Endodermal cell (in vitro differentiated cells): ENCODE data around the gene AGTRAP. TPM values are rescaled to one million over a fixed set of nuclear protein-coding genes. Genes with fewer than 3 reads are reported as not detected.
A peak's percentile ranks its signal among the peaks of the same experiment; 100 is the strongest.

Experiments used
- DNase-seq: peaks from one replicate; pipeline ENCODE4 v3.0.0-alpha.2; 2017
- H3K27ac ChIP-seq: 2 replicates; pipeline ENCODE4 v1.5.1; 2013; ENCODE audit warnings: mild to moderate bottlenecking, low read depth, low read length, moderate library complexity
- H3K27me3 ChIP-seq: 2 replicates; pipeline ENCODE4 v1.6.1; 2013; ENCODE audit warnings: mild to moderate bottlenecking, low read length, moderate library complexity; ENCODE audit not compliant: insufficient read depth, control insufficient read depth, poor library complexity, severe bottlenecking
- H3K36me3 ChIP-seq: 2 replicates; pipeline ENCODE4 v1.7.0; 2013; ENCODE audit warnings: mild to moderate bottlenecking, low read length, moderate library complexity; ENCODE audit not compliant: control insufficient read depth, insufficient read depth
- H3K4me1 ChIP-seq: one replicate; pipeline ENCODE4 v1.7.0; 2013; ENCODE audit warnings: low read length; ENCODE audit not compliant: control insufficient read depth, insufficient read depth
- H3K4me3 ChIP-seq: 2 replicates; pipeline ENCODE4 v1.5.1; 2013; ENCODE audit warnings: mild to moderate bottlenecking, low read length, moderate library complexity
- H3K9ac ChIP-seq: 2 replicates; pipeline ENCODE4 v1.6.1; 2013; ENCODE audit warnings: mild to moderate bottlenecking, low read length, moderate library complexity; ENCODE audit not compliant: poor library complexity, severe bottlenecking; ENCODE audit errors: extremely low read depth
- H3K9me3 ChIP-seq: 2 replicates; pipeline ENCODE4 v1.6.1; 2013; ENCODE audit warnings: mild to moderate bottlenecking, low read length, moderate library complexity; ENCODE audit not compliant: control insufficient read depth
- H3K27ac Mint-ChIP-seq: 2 replicates; pipeline ENCODE4 v1.8.0; 2020; ENCODE audit warnings: mixed read lengths
- H3K27me3 Mint-ChIP-seq: 2 replicates; pipeline ENCODE4 v1.8.0; 2021; ENCODE audit warnings: mild to moderate bottlenecking, mixed read lengths; ENCODE audit not compliant: insufficient read depth
- H3K36me3 Mint-ChIP-seq: 2 replicates; pipeline ENCODE4 v1.8.0; 2020; ENCODE audit warnings: low read depth, mixed read lengths
- H3K4me1 Mint-ChIP-seq: 2 replicates; pipeline ENCODE4 v1.8.0; 2020; ENCODE audit warnings: mixed read lengths
- H3K4me3 Mint-ChIP-seq: 2 replicates; pipeline ENCODE4 v1.8.0; 2020; ENCODE audit warnings: mild to moderate bottlenecking, moderate library complexity, mixed read lengths
- H3K9me3 Mint-ChIP-seq: 2 replicates; pipeline ENCODE4 v1.8.0; 2020; ENCODE audit warnings: mild to moderate bottlenecking, mixed read lengths
- CTCF ChIP-seq: fragments of 200-600 bp; sonication (generic); conservative IDR thresholded peaks from 2 replicates; pipeline ENCODE4 v1.5.0; 2021; ENCODE audit warnings: antibody characterized with exemption, mild to moderate bottlenecking
- WGBS, 2 experiments: methylation state at CpG; one replicate each; pipeline versions ENCODE4 v1.1.5 to v1.1.7; 2013; ENCODE audit warnings: missing lambda C conversion rate in 2 of 2, mixed read lengths in 1 of 2; ENCODE audit not compliant: insufficient coverage in 1 of 2, insufficient read length in 1 of 2; 5-methylcytosine and 5-hydroxymethylcytosine counted together
- total RNA-seq, 2 donors: library from RNA; stranded (reverse); fragmentation: NEBNext Ultra II Directional in 1 of 2; extraction: Animal tissue kit (Norgen Biotek cat#: 25700) in 1 of 2; gene quantifications; 2 replicates in 1 of 2; 3 replicates in 1 of 2; pipeline ENCODE4 v1.2.1, GENCODE V29; 2021

Gene AGTRAP
- total RNA-seq, 2 donors from 2014 or later: 71.3 to 81.2 TPM

- Histone ChIP-seq H3K9ac (no peak overlapping the region), H3K4me1 (peaks cover 26% of the 10 kb centered on the region), H3K9me3 (no peaks in the 10 kb centered on the region), H3K27me3 (no peaks in the 10 kb centered on the region), H3K36me3 (peaks cover 14% of the 10 kb centered on the region), H3K27ac (no peak overlapping the region), H3K4me3 (no peak overlapping the region)
- Mint-ChIP-seq H3K4me1 (peaks cover 24% of the 10 kb centered on the region), H3K4me3 (no peak overlapping the region), H3K9me3 (no peaks in the 10 kb centered on the region), H3K27me3 (no peaks in the 10 kb centered on the region), H3K36me3 (peaks cover 24% of the 10 kb centered on the region), H3K27ac (peak overlapping the region; percentile 64)
- no peak for TF ChIP-seq CTCF
- 84 to 92% methylated on average over 8 to 14 of the region's 14 CpGs for WGBS, 2 experiments
- no peak for DNase-seq
Observed at GRCh38 chr1:11787804-11788436, 52.0 kb downstream of the AGTRAP start.

DNA sequence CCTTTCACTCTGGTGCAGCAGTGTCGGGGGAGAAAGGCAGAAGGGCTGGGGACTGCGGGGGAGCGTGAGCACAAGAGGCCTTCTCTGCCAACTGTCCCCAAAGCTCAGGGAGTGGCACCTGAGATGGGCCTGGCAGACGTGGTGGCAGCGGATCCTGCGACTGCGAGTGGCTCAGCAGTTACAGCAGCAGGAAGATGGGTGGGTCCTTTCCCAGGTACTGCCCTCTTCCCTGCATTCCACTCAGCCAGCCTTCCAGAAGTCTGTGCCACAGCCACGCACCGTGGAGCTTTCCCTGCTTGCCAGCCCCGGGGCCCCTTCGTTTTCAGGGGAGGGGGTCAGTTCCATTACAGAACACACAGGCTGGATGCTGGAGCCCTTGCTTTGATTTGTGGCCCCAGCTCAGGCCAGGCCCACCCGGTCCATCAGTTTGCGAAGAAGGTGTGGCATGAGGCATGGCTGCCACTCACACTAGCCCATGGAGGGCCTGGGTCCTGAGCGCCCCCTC is 52.7 kb downstream of the AGTRAP start:
- no peak overlapping the region for H3K4me3 ChIP-seq
- H3K27me3 ChIP-seq: no peaks in the 10 kb centered on the region
- H3K36me3 Mint-ChIP-seq: peaks cover 24% of the 10 kb centered on the region
- H3K4me3 Mint-ChIP-seq: no peak overlapping the region
- 96 to 99% methylated on average over 11 to 14 of the region's 14 CpGs for WGBS, 2 experiments
- TF ChIP-seq CTCF: no peak
- H3K27ac ChIP-seq: peak overlapping the region; percentile 73
- peaks cover 14% of the 10 kb centered on the region for H3K36me3 ChIP-seq
- H3K27ac Mint-ChIP-seq: no peak overlapping the region
- H3K27me3 Mint-ChIP-seq: no peaks in the 10 kb centered on the region
- H3K4me1 Mint-ChIP-seq: peaks cover 24% of the 10 kb centered on the region
- no peaks in the 10 kb centered on the region for H3K9me3 Mint-ChIP-seq
- H3K9ac ChIP-seq: no peak overlapping the region
- DNase-seq: no peak
- H3K9me3 ChIP-seq: no peaks in the 10 kb centered on the region
- peaks cover 26% of the 10 kb centered on the region for H3K4me1 ChIP-seq

GRCh38 chr1:11789126-11790067 is 53.5 kb downstream of the AGTRAP start:
- Histone ChIP-seq H3K9ac (no peak overlapping the region), H3K4me1 (peaks cover 26% of the 10 kb centered on the region), H3K36me3 (peaks cover 18% of the 10 kb centered on the region), H3K9me3 (no peaks in the 10 kb centered on the region), H3K27ac (peak overlapping the region; percentile 73), H3K27me3 (no peaks in the 10 kb centered on the region), H3K4me3 (no peak overlapping the region)
- DNase-seq: no peak
- Mint-ChIP-seq H3K9me3 (no peaks in the 10 kb centered on the region), H3K36me3 (peaks cover 25% of the 10 kb centered on the region), H3K4me1 (peaks cover 24% of the 10 kb centered on the region), H3K4me3 (no peak overlapping the region), H3K27ac (no peak overlapping the region), H3K27me3 (no peaks in the 10 kb centered on the region)
- no peak for TF ChIP-seq CTCF
- WGBS, 2 experiments: 90 to 94% methylated on average over 8 to 13 of the region's 13 CpGs
